Head of caudate nucleus (tissue), 42 donors: ENCODE data around the gene YPEL5.
"Not testable (repeated sequence)": the region's sequence is repeated elsewhere in the genome, so short reads cannot be mapped to it uniquely, and the experiment has no call there.

Source experiments
- DNase-seq, 42 donors: peaks; one replicate each; pipeline versions ENCODE4 v3.0.0 to v3.0.0-alpha.2; 2020 to 2021; ENCODE audit warnings: mixed read lengths in 7 of 42
- intact Hi-C: fragments of 100-400 bp; cut with DNase I; formaldehyde crosslinking; loops from one replicate; pipeline ENCODE4 v1.15.0; 2022

YPEL5 gene

GRCh38 chr2:30146337-30147195 is at the start of gene YPEL5:
Gene YPEL5, plus strand, starts transcription at chr2:30147007. Its CDS starts 9,645 bp downstream, at chr2:30156652.
- DNase-seq = peak; percentile 96 to 100 (median 99)
- intact Hi-C loops = no loop called here

- intact Hi-C loops = no loop called here
- no peak for DNase-seq
Observed at GRCh38 chr2:30098266-30099005, 48.4 kb upstream of the YPEL5 start.

GRCh38 chr2:30099366-30099765 is 47.4 kb upstream of the YPEL5 start:
- intact Hi-C loops, DNase-seq: not testable (repeated sequence)

- intact Hi-C loops, DNase-seq: not testable (repeated sequence)
Observed at GRCh38 chr2:30100691-30101090, 46.1 kb upstream of the YPEL5 start.

- DNase-seq = no peak
Observed at GRCh38 chr2:30104307-30104706, 42.5 kb upstream of the YPEL5 start.

GRCh38 chr2:30105556-30105955 is 41.3 kb upstream of the YPEL5 start:
- no peak for DNase-seq

More at GRCh38 chr2:30104307-30104706, 42.5 kb upstream of the YPEL5 start:
- intact Hi-C loops = no loop called here

GRCh38 chr2:30106543-30106942 is 40.3 kb upstream of the YPEL5 start:
- DNase-seq = no peak
- intact Hi-C loops = no loop called here

More at GRCh38 chr2:30105556-30105955, 41.3 kb upstream of the YPEL5 start:
- intact Hi-C loops = no loop called here

GRCh38 chr2:30108192-30108591 is 38.6 kb upstream of the YPEL5 start:
- intact Hi-C loops = no loop called here
- no peak for DNase-seq

- no peak for DNase-seq
- intact Hi-C loops = no loop called here
Observed at GRCh38 chr2:30108851-30109250, 38.0 kb upstream of the YPEL5 start.

- no peak for DNase-seq
- intact Hi-C loops = no loop called here
Observed at GRCh38 chr2:30109856-30110255, 37.0 kb upstream of the YPEL5 start.

GRCh38 chr2:30110773-30111172 is 36.0 kb upstream of the YPEL5 start:
- intact Hi-C loops = no loop called here

GRCh38 chr2:30111186-30111585 is 35.6 kb upstream of the YPEL5 start:
- intact Hi-C loops, DNase-seq: not testable (repeated sequence)

More at GRCh38 chr2:30110773-30111172, 36.0 kb upstream of the YPEL5 start:
- DNase-seq = no peak

- DNase-seq = no peak
- intact Hi-C loops = no loop called here
Observed at GRCh38 chr2:30112561-30112960, 34.2 kb upstream of the YPEL5 start.

GRCh38 chr2:30113617-30114293 is 33.1 kb upstream of the YPEL5 start:
- no peak for DNase-seq

GRCh38 chr2:30115141-30115980 is 31.4 kb upstream of the YPEL5 start:
- intact Hi-C loops = no loop called here
- DNase-seq = peak; percentile 76 to 95 (median 89)

More at GRCh38 chr2:30113617-30114293, 33.1 kb upstream of the YPEL5 start:
- intact Hi-C loops = no loop called here

- intact Hi-C loops = no loop called here
- no peak for DNase-seq
Observed at GRCh38 chr2:30115981-30116285, 30.9 kb upstream of the YPEL5 start.

GRCh38 chr2:30122362-30122761 is 24.4 kb upstream of the YPEL5 start:
- intact Hi-C loops = no loop called here
- no peak for DNase-seq

- no peak for DNase-seq
- intact Hi-C loops = no loop called here
Observed at GRCh38 chr2:30127016-30127893, 19.6 kb upstream of the YPEL5 start.
